Endothelial cell of umbilical vein (primary cell): ENCODE data around the gene RASSF3. TPM values are rescaled to one million over a fixed set of nuclear protein-coding genes. Genes with fewer than 3 reads are reported as not detected.

ENCODE experiments used
- BruUV-seq: library from RNA; stranded (reverse); fragments of 400-500 nt; replicated peaks from 2 replicates; lab custom pipeline; 2021; lab: Mats Ljungman, UMichigan
- CTCF ChIA-PET: fragments of 300-600, 350-600 bp; sonication (Branson Sonifier 250); formaldehyde crosslinking; loops from one replicate; lab custom pipeline; 2021; ENCODE audit warnings: antibody characterized with exemption, inconsistent platforms; lab: Charles Lee
- POLR2A ChIA-PET: fragments of 300-600, 350-600 bp; sonication (Branson Sonifier 250); formaldehyde crosslinking; loops from one replicate; lab custom pipeline; 2021; ENCODE audit warnings: antibody characterized with exemption, inconsistent platforms; lab: Charles Lee
- DNase-seq: peaks from one replicate; pipeline ENCODE4 v3.0.0-alpha.2; 2011; ENCODE audit warnings: low read depth, low spot score
- FAIRE-seq: peaks from 2 replicates; lab custom pipeline; 2011; peaks lifted over from hg19 to GRCh38; lab: Jason Lieb, UNC
- H2AFZ ChIP-seq: 2 replicates; pipeline ENCODE4 v1.6.0; 2012; ENCODE audit warnings: low read depth, low read length, control low read depth, inconsistent platforms
- H3K27ac ChIP-seq: 2 replicates; pipeline ENCODE4 v1.5.1; 2011; ENCODE audit warnings: low read depth, mild to moderate bottlenecking, control low read depth, low read length, moderate library complexity; ENCODE audit not compliant: insufficient read depth
- H3K27me3 ChIP-seq, 2 experiments: 2 replicates each; pipeline versions ENCODE4 v1.6.0 to v1.6.1; 2011; ENCODE audit warnings: low read length in 2 of 2, mixed read lengths in 1 of 2; ENCODE audit not compliant: control insufficient read depth in 2 of 2, insufficient read depth in 2 of 2
- H3K36me3 ChIP-seq, 2 experiments: 2 replicates in 1 of 2; 3 replicates in 1 of 2; pipeline ENCODE4 v1.5.1; 2011; ENCODE audit warnings: low read length in 2 of 2, mild to moderate bottlenecking in 1 of 2, moderate library complexity in 1 of 2; ENCODE audit not compliant: control insufficient read depth in 2 of 2, insufficient read depth in 2 of 2; ENCODE audit errors: extremely low read depth in 1 of 2
- H3K4me1 ChIP-seq: 3 replicates; pipeline ENCODE4 v1.5.1; 2011; ENCODE audit warnings: mild to moderate bottlenecking, low read length; ENCODE audit not compliant: control insufficient read depth, insufficient read depth; ENCODE audit errors: extremely low read depth
- H3K4me2 ChIP-seq: 2 replicates; pipeline ENCODE4 v1.6.1; 2011; ENCODE audit warnings: low read length, control low read depth, mixed read lengths; ENCODE audit not compliant: insufficient read depth
- H3K4me3 ChIP-seq, 3 experiments: fragments of 200-600 bp in 1 of 3; sonication (generic), shearing (Covaris generic) in 1 of 3; replicated peaks in 1 of 3; 2 replicates each; pipeline ENCODE4 v1.5.1; 2011 to 2016; ENCODE audit warnings: control low read depth in 3 of 3, low read length in 3 of 3, mild to moderate bottlenecking in 2 of 3, inconsistent platforms in 1 of 3, low read depth in 1 of 3, moderate library complexity in 1 of 3; ENCODE audit not compliant: insufficient read depth in 1 of 3
- H3K79me2 ChIP-seq: 2 replicates; pipeline ENCODE4 v1.6.0; 2012; ENCODE audit warnings: low read length, inconsistent platforms; ENCODE audit not compliant: control insufficient read depth, insufficient read depth
- H3K9ac ChIP-seq: replicated peaks from 2 replicates; pipeline ENCODE3; 2011; ENCODE audit warnings: low read length, control low read depth; ENCODE audit not compliant: insufficient read depth; ENCODE audit errors: extremely low read depth
- H3K9me1 ChIP-seq: replicated peaks from 3 replicates; pipeline ENCODE4 v1.6.0; 2011; ENCODE audit warnings: mild to moderate bottlenecking, low read length; ENCODE audit not compliant: control insufficient read depth, insufficient read depth; ENCODE audit errors: extremely low read depth
- H3K9me3 ChIP-seq: replicated peaks from 2 replicates; pipeline ENCODE4 v1.5.1; 2012; ENCODE audit warnings: low read length, inconsistent platforms; ENCODE audit not compliant: control insufficient read depth, insufficient read depth
- H4K20me1 ChIP-seq: replicated peaks from 2 replicates; pipeline ENCODE3; 2011; ENCODE audit warnings: mild to moderate bottlenecking, low read length; ENCODE audit not compliant: control insufficient read depth, insufficient read depth; ENCODE audit errors: extremely low read depth
- CTCF ChIP-seq, 2 donors: IDR thresholded peaks; 1 replicate in 1 of 2; 2 replicates in 1 of 2; pipeline ENCODE4 v1.5.1; 2011; ENCODE audit warnings: low read length in 2 of 2, mild to moderate bottlenecking in 2 of 2, moderate library complexity in 2 of 2, control low read depth in 1 of 2, inconsistent platforms in 1 of 2, low read depth in 1 of 2; ENCODE audit not compliant: insufficient read depth in 1 of 2; ENCODE audit errors: extremely low read depth in 1 of 2
- EZH2 ChIP-seq: IDR thresholded peaks from 2 replicates; pipeline ENCODE4 v1.6.1; 2012; ENCODE audit warnings: borderline replicate concordance, low read depth, mild to moderate bottlenecking, moderate library complexity, low read length, inconsistent platforms; ENCODE audit not compliant: severe bottlenecking
- FOS ChIP-seq: IDR thresholded peaks from 2 replicates; pipeline ENCODE4 v1.6.1; 2011; ENCODE audit warnings: mild to moderate bottlenecking, low read length, moderate library complexity, borderline replicate concordance; ENCODE audit not compliant: insufficient read depth
- GATA2 ChIP-seq: IDR thresholded peaks from 2 replicates; pipeline ENCODE4 v1.7.0; 2011; ENCODE audit warnings: low read depth, mild to moderate bottlenecking, moderate library complexity, mixed read lengths, low read length; ENCODE audit not compliant: insufficient read length, insufficient read depth
- JUN ChIP-seq: IDR thresholded peaks from 2 replicates; pipeline ENCODE4 v1.6.1; 2011; ENCODE audit warnings: borderline replicate concordance, low read depth; ENCODE audit not compliant: insufficient read length, insufficient read depth
- MYC ChIP-seq: IDR thresholded peaks from one replicate; pipeline ENCODE4 v1.6.1; 2011; ENCODE audit warnings: mild to moderate bottlenecking, low read depth, low read length
- POLR2A ChIP-seq: IDR thresholded peaks from 2 replicates; pipeline ENCODE4 v1.6.1; 2012; ENCODE audit warnings: low read depth, mild to moderate bottlenecking, control low read depth, low read length
- POLR2AphosphoS5 ChIP-seq: IDR thresholded peaks from 2 replicates; pipeline ENCODE4 v1.6.1; 2012; ENCODE audit warnings: low read depth, mild to moderate bottlenecking, control low read depth, low read length, moderate library complexity; ENCODE audit not compliant: insufficient read depth
- dilution Hi-C: fragments of 300-500 bp; cut with MboI; formaldehyde crosslinking; loops from one replicate; pipeline ENCODE4 v1.15.0; 2019; ENCODE audit warnings: low sequenced_read_pairs; ENCODE audit not compliant: extremely low pct_ligation_motif_present
- intact Hi-C: fragments of 100-400 bp; cut with micrococcal nuclease; formaldehyde crosslinking; loops from one replicate; pipeline ENCODE4 v1.10.0; 2022
- polyA plus RNA-seq, 4 experiments: library from polyadenylated mRNA; depleted of rRNA in 3 of 4; stranded (reverse) in 3 of 4; unstranded in 1 of 4; fragments of >200 nt; gene quantifications; 2 replicates each; pipeline versions ENCODE4 v1.2.1 to v1.2.3, GENCODE V29; 2011 to 2012; ENCODE audit warnings: missing spikeins in 1 of 4
- total RNA-seq: library from RNA; stranded (reverse); gene quantifications from 2 replicates; pipeline ENCODE4 v1.2.3, GENCODE V29; 2021
- TF ChIP-seq, protein P1 (sequence below): IDR thresholded peaks from 2 replicates; pipeline ENCODE4 v1.6.1; 2011; ENCODE audit not compliant: insufficient read depth, insufficient read length

The RASSF3 gene
- total and polyA plus RNA-seq, 2 donors (not counting 3 experiments of a cell fraction or from before 2014, with no cell fraction given), result 20.2 to 60.8 TPM

DNA sequence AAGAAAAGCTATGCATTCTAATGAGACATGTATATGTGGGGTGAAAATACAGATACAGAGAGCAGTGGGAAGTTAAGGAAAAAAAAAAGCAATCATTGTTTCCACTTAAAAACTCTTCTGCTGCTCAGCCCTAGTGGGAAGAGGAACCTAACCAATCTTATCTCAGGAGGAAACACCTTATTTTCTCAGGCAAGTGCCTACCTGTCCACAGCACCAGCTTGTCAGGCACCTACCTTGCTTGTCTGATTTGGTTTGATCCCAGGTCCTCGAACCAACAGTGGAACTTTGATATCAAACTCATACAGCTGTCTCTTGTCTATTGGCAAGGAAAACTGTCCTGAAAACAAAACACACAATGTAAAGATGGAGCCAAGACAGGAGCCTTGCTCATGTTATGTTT lies 126.5 kb downstream of the RASSF3 start:
- Histone ChIP-seq H3K4me3 (no peak overlapping the region), H4K20me1 (no peaks in the 10 kb centered on the region), H3K4me1 (peaks cover 12% of the 10 kb centered on the region), H3K27me3 (no peaks in the 10 kb centered on the region), H3K9me1 (no peaks in the 10 kb centered on the region), H3K9ac (no peak overlapping the region), H2AFZ (no peak overlapping the region), H3K27ac (no peak overlapping the region), H3K9me3 (no peaks in the 10 kb centered on the region), H3K4me2 (no peak overlapping the region), H3K36me3 (peaks cover 6 to 38% of the 10 kb centered on the region in 2 experiments), H3K79me2 (no peaks in the 10 kb centered on the region)
- TF ChIP-seq GATA2 (no peak), POLR2AphosphoS5 (no peak), POLR2A (no peak), CTCF (IDR thresholded peaks at IDR 0.05; ENCODE audit: extremely low read depth in 1 of 2, insufficient read depth in 1 of 2, low read depth in 1 of 2, low read length in 2 of 2) (no peak), MYC (no peak), JUN (no peak), EZH2 (no peak), FOS (no peak)
- TF ChIP-seq, protein P1, sequence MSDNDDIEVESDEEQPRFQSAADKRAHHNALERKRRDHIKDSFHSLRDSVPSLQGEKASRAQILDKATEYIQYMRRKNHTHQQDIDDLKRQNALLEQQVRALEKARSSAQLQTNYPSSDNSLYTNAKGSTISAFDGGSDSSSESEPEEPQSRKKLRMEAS, result no peak
- FAIRE-seq (no peak), DNase-seq (no peak)
- CTCF ChIA-PET, result interaction anchor here (1.3 to 1.5 kb wide), 2 partner anchors 13 to 59 kb away, joined by 3 to 5 read pairs; no protein-coding TSS in a partner anchor
- intact Hi-C loops, result no loop called here
- dilution Hi-C loops, result no loop called here
- no TSS peak for BruUV-seq
- POLR2A ChIA-PET, result no interaction called here
